GM12801 (cell line): ENCODE data around the gene AMOTL2.

ENCODE experiments used
- TF ChIP-seq, protein P1 (sequence below): IDR thresholded peaks from one replicate; pipeline ENCODE4 v1.5.1; 2011; ENCODE audit warnings: control low read depth; ENCODE audit not compliant: insufficient read length; ENCODE audit errors: extremely low read depth

Gene AMOTL2

DNA sequence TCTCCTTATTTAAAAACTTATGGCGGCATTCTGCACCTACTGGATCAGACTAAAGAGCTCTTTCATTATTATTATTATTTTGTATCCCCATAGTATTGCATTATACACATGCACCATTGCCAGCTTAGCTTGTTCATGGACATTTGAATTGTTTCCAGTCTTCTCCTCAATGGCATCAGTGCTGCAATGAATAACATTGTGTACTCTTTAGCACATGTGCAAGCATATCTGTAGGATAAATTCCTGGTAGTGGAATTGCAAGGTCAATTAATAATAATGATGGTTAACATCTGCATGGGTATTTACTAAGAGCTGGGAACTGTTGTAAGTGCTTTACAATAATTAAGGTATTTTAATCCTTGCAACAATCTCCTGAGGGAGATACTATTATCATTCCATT is 52.0 kb downstream of the AMOTL2 start:
- TF ChIP-seq, protein P1, sequence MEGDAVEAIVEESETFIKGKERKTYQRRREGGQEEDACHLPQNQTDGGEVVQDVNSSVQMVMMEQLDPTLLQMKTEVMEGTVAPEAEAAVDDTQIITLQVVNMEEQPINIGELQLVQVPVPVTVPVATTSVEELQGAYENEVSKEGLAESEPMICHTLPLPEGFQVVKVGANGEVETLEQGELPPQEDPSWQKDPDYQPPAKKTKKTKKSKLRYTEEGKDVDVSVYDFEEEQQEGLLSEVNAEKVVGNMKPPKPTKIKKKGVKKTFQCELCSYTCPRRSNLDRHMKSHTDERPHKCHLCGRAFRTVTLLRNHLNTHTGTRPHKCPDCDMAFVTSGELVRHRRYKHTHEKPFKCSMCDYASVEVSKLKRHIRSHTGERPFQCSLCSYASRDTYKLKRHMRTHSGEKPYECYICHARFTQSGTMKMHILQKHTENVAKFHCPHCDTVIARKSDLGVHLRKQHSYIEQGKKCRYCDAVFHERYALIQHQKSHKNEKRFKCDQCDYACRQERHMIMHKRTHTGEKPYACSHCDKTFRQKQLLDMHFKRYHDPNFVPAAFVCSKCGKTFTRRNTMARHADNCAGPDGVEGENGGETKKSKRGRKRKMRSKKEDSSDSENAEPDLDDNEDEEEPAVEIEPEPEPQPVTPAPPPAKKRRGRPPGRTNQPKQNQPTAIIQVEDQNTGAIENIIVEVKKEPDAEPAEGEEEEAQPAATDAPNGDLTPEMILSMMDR: no peak

DNA sequence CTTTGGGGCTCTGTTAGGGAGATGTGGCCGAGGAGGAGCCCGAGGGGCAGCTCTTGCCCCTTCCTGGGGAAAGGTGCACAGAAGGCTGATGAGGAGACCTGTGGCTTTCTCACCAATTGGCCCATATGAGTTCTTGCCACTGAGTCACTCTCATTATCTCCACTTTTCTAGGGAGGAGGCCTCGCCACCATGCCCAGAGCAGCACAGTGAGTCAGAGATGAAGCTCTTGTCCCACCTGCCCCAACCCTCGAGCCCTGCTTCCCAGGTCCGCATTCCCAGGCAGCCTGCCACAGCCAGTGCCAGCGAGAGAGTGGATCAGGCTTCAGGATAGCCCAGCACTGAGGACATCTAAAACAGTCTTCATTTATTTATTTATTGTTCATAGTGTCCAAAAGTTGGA is 53.5 kb downstream of the AMOTL2 start:
- TF ChIP-seq, protein P1: no peak

DNA sequence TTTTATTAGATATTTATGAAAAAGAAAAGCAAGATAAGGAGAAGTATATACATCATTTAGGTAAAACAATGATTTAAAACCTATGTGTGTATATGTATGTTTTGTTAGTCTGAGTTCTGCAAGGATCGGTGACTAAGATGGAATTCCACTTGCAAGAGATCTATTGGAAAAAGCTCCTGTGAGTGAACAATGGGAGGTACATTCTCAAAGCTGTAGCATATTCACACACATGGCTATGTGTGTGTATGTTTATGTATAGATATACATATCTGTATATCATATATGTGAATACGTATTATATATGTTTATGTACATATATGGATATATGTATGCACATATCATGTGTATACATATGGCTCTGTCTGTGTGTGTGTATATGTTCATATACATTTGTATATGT is 54.3 kb downstream of the AMOTL2 start:
- TF ChIP-seq, protein P1: no peak

DNA sequence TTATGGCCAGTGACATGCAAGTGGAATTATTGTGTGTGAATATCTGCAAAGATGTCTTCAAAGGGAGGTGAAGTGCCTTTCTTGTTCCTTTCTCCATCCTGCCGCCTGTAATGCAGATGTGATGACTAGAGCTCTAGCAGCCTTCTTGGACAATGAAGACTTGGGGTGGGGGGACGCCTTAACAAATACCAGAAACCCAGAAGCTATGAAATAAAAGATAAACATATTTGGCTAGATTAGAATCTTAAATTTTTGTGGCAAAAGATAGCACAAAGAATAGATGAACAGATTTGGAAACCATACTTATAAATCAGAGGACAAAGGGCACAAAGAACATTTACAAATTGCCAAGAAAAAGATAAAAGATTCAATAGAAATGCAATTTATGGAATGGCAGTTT is 56.1 kb downstream of the AMOTL2 start:
- TF ChIP-seq, protein P1: no peak

DNA sequence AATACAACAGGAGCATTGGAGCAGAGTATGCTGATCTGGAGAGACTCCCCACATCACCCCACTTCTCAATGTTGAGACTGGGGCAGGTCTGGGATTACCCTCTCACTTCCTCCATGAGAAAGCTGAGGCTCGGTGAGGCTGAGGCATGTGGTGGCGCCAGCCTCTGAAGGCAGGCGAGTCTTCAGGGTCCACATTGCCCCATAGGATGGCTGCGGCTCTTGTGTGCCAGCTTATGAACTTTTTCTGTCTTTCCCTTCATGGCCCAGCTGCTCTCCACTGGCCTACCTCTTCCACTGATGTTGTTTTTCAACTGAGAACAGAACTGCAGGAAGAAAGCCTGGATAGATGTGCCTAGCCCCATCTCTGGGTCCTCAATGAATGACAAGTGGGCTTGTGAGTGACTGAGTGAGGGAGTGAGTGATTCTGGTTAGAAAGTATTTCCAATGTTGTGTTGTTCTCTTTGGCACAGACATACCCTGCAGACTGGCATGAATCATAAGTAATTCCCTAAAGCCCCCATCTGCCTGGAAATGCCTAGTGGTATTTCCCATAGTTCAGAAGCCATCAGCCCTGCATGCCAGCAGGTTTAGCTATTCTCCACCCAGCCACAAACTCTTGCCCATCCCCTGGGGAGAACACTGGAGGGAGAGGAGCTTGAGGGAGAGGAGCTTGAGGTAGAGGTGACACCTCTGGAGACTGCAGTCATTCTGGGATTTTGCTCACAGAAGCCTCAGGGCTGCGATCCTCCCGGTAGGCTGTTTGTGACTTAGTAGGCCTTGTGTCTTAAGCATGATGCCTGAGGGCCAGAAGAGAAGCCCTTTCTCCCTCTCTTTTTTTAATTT is 56.9 kb downstream of the AMOTL2 start:
- TF ChIP-seq, protein P1: no peak

DNA sequence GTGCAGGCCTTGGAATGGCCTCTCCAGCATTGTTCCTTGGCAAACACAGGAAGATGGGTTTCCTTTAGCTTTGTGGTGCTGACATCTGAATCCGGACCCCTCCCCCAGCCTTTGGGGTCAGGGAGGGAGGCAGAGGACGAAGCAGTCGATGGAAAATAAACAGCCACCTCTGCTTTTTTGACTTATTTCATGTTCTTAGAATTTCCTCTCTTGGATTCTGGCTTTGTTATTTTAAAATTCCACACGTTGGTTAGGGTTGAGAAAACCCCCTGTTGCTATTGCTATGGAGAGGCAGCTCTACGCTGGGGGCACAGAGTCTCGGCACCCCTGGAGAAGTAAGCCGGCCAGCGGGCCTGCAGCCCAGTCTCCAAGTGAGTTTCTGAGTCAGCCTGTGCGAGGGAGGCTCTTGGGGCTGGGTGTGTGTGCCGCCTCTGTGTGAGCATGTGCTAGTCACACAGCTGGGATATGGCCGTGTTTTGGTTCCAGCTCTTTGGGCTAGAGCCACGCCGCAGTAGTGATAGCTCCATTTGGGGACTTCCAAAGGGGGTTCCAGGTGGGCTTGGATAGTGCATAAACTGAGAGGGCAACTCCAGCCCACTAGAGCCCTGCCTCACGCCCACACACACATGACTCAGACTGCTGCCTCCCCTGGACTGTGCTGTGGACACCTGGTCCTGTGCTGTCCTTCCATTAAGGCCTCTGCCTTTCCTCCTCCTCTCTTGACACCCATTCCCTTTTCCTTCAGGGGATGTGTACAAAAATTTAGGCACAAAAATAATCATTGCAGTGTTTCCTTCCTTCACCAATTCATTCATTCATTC is 58.8 kb downstream of the AMOTL2 start:
- TF ChIP-seq, protein P1: no peak

DNA sequence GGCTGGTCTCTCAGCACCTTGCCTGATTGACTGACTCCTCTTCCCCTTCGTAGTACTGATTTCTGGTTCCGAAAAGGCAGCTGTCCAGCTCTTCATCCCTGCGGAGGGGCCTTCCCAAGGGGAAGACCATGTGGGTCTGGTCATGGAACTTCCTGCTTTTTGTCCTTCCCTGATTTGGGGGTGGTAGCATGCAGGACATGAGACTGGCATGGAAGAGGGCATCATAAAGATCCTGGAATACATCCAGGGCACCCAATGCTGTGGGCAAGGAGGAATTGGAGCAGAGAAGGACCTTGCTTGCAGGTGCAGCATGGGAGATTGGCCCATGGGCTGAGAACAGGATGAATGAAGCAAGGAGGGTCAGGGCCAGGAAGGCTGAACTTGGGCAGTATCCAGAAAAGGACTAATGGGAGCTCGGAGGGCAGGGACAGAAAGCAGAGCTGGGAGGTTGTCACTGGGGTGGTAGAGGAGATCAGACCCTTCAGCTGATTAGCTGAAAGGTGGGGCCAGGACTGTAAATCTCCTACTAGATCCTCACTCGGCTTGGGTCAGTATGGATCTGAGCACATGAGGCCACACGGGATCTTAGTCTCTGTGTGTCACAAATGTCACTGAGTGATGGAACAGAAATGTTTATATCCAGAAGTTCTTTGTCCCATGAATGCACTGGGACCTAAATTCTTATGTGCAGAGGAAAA is 59.5 kb downstream of the AMOTL2 start:
- TF ChIP-seq, protein P1: no peak
